ENCODE results near the gene GATA2.

DNA sequence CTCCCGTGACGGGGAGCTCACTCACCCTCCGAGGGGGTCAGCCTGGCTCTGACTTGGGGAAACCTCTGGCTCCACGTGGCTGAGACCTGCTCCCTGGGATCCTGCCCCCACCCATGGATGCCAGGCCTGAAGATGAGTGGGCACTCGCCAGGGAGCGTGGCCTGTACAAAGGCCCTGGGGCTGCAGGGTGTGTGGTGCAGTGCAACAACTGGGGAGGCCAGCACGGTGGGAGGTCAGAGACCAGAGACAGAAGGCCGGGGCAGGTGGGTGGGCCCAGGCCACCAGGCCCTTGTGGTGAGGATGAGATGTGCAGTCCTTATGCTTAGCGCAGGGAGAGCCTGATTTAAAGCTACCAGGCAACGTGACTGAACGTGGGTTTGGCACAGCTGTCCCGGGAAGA, 31.3 kb downstream of the GATA2 start:
- TF ChIP-seq, protein P1, sequence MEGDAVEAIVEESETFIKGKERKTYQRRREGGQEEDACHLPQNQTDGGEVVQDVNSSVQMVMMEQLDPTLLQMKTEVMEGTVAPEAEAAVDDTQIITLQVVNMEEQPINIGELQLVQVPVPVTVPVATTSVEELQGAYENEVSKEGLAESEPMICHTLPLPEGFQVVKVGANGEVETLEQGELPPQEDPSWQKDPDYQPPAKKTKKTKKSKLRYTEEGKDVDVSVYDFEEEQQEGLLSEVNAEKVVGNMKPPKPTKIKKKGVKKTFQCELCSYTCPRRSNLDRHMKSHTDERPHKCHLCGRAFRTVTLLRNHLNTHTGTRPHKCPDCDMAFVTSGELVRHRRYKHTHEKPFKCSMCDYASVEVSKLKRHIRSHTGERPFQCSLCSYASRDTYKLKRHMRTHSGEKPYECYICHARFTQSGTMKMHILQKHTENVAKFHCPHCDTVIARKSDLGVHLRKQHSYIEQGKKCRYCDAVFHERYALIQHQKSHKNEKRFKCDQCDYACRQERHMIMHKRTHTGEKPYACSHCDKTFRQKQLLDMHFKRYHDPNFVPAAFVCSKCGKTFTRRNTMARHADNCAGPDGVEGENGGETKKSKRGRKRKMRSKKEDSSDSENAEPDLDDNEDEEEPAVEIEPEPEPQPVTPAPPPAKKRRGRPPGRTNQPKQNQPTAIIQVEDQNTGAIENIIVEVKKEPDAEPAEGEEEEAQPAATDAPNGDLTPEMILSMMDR (conservative IDR thresholded peaks at IDR 0.05; ENCODE audit: low read length): no peak
- TF ChIP-seq EZH2phosphoT487 (IDR thresholded peaks at IDR 0.05; ENCODE audit: borderline replicate concordance): no peak

Data from Loucy (cell line).